Pulmonary artery endothelial cell (primary cell): ENCODE results near the gene ITM2C. TPM values are rescaled to one million over a fixed set of nuclear protein-coding genes. Genes with fewer than 3 reads are reported as not detected.

Experiments
- DNase-seq: peaks from one replicate; pipeline ENCODE4 v3.0.0-alpha.2; 2011; ENCODE audit warnings: low read depth, low spot score
- total RNA-seq: library from RNA; depleted of rRNA; stranded (reverse); fragments of >200 nt; gene quantifications from 2 replicates; pipeline ENCODE4 v1.2.3, GENCODE V29; 2014

ITM2C gene
- total RNA-seq, 1 donor from 2014 or later, result 3.7 TPM

DNA sequence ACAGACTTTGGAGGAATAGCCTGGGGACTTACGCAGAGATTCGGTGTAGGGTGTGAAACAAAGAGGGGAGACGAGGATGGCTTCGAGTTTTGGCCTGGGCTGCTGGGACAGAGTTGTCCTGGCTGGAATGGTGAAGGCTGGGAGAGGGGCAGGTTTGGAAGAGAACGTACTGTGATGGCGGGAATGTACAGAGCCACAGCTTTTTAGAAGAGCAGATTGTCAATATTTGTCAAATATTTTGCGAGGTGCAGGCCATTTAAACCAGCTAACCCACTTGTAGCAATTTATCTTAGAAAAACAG lies 14.4 kb upstream of the ITM2C start:
- no peak for DNase-seq

DNA sequence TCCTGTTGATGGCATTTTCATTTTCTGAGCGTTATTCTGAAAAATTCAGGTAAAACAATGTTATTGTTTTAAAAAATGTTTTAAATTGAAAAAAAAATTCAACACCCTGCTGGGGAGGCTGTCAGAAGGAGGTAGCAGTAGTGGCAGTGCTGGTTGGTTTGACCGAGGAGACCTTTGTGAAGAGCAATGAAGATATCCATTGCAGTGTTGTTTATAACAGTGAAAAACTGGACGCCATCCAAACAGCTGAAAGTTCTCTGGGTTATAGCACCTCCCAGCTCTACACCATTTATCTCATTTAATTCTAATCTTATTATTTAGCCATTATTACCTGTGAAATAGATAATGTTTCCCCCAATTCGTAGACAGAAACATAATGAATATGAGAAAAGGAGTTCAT lies 12.6 kb upstream of the ITM2C start:
- DNase-seq, result no peak

DNA sequence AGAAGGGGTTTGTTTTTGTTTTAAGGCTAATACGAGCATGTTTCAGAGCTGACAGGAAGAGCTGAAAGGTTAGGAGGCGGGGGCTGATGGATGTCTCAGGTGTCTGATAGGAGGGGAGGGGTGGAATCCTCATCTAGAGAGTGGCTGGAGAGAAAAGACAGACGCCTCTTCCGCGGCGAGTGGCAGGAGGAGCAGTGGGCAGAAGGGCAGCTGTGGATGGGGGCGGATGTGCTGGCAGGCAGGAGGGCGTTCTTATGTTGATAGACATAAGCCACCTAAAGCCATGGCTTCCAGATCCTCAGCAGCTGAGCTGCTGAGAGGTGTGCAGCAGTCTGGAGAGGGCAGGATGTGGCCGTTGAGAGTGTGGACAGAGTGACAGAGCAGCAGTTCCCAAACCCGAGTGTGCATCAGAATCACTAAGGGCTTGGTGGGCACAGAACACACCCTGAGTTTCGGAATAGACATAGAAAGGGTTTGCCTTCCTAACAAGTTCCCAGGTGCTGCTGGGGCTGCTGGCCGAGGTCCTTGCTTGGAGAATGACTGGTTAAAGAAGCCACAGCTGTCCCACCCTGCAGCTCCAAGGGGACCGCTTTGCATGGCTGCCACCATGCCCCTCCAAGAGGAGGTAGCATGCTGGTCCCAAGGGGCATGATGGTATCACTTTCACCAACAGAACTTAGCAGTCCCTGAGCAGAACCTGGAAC lies 3.0 kb upstream of the ITM2C start:
- DNase-seq, result no peak

DNA sequence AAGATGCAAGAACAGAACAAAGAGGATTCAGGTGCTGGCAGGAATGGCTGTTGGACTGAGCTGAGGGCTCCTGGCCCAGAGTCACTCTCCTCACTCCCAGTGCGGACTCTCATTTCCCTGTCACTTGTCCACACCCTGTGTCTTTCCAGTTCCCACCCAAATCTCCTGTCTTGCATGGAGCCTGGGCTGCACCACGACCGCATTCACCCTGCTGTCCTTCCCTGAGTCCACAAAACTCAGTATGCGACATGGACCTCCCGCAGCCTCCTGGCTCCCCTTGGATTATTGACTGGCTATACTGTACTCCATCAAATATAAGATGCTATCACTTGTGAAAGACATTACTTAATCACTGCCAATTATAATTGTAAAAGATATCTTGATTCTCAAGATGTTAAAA lies 2.5 kb upstream of the ITM2C start:
- DNase-seq, result no peak

DNA sequence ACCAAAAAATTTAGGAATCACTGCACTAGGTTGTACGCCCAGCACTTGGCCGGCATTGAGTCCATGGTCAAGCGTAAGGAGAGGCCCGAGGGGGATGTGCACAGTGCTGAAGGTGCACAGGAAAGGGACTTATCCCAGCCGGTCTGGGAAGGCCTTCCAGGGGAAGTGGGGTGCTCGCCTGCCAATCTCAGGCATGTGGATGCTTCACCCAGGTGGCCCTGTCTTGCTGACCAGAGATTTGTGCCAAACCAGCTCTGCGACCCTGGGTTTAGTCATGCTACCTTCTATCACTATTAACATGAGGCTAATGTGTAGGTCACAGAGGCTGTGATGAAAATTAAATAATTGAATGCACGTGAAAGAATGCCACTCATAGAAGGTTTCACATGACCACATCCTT lies 1.7 kb upstream of the ITM2C start:
- no peak for DNase-seq

DNA sequence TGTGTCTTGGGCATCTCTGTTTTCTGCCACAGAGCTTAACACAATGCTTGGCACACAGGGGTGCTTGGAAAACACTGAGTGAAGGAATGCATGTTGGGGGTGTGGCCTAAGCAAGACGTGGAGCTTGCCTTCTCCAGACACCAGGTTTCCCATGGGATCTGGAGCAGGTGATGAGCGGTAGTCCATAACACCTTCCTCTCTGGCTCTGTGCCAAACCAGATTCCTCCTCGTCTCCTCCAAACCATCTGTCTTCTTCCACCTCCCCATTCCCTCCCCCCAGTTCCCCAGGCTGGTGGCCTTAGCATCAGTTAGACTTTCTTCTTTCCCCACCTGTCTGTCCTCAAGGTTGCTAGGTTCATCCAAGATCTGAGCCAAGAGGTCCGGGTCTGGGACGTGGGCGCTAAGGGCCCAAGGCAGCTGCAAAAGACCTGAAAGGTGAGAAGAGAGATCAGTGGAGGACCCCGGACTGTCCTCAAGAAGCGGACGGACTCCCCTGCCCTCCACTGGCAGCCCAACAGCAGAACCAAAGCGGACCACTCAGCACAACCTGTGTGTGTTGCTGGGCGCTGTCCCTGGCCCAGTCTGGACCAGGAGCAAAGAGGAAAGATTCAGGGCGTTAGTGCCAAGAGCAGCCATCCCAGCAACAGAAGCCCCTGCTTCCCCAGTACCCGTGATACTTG lies 1.2 kb upstream of the ITM2C start:
- DNase-seq, result no peak

DNA sequence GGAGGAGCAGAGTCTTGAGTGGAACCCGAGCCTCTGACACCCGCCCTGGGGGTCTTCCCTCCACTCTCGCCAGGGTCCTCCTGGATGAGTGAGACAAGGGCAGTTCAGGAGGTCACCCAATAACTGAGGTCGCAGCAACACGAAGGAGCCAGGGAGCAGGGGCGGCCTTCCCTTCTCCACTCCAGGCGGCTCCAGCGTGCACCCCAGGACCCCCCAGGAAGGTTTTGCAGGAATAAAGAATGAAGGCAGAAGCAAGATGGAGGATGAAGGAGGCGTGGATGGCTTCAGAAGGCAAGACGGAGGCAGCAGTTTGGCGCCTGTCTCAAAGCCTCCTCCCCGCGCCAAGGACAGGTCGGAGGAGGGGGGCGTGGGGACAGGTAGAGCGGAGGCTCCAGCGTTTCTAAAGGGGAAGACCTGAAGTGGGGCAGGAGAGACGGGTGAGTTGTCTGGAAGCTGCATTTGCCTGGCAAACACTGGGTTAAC lies 579 bp upstream of the ITM2C start:
- no peak for DNase-seq

DNA sequence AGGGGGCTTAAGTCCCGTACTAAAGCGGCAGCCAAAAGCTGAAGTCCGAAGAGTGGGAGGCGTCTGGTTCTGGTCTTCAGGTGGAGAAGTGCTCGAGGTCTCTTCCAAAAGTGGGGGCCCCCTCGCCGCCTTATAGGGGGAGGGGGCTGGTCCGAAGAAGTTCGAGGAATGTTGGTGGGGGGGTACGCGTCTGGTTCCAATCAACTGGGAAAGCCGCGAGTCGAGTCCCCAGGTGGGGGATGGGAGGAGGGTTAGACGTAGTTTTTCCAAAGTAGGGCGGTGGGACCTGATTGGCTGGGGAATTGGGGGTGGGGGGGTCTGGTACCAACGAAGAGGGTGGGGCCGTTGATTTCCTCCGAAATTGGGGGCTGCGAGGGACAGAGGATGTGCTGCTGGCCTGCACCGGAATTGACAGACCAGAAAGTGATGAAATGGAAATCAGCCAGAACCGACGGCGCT lies 594 bp downstream of the ITM2C start:
- no peak for DNase-seq

DNA sequence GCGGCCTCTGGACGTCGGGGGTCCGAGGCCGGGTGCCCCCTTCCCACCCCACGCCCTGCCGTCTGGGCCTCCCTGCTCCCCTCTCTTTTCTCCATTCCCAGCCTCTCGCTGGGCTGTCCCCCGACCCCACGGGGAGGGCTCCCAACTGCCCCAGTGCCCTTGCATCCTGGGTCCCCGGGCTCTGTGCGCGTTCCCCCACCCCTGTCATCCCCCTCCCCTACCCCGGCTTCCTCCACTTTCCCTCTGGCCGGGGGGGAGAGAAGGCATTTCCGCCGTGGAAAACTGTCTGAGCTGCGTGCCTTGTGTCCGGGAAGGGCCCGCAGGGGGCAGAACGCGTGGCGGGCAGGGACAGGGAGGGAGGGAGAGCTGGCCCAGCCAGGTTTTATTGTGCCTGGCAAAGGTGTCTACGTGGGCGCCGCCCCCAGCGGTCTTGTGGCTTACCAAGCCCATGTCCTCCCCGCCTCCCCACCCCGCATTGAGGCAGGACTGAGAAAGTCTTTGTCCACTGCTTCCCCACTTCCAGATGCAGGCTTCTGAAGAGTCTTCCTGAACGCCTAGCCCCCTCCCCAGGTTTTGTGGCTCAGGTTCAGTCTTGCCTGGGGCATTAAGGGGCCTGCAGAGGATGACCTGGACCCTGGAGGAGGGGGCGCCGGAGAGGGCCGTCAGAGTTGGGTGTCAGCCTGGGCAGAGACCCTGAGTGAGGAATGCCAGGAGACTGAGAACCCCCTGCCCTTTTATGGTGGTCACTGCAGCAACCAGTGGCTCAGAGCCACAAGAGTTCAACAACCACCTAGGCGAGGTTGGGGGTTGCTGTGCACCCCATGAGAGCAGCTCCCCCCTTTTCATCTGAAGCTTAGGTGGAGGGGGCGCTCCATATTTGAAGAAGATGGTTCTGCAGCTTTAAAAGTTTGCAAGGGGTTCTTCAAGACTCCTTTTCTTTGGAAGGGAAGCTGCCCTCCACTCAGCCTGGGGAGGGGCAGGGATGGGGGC lies 1.3 kb downstream of the ITM2C start:
- DNase-seq, result no peak

DNA sequence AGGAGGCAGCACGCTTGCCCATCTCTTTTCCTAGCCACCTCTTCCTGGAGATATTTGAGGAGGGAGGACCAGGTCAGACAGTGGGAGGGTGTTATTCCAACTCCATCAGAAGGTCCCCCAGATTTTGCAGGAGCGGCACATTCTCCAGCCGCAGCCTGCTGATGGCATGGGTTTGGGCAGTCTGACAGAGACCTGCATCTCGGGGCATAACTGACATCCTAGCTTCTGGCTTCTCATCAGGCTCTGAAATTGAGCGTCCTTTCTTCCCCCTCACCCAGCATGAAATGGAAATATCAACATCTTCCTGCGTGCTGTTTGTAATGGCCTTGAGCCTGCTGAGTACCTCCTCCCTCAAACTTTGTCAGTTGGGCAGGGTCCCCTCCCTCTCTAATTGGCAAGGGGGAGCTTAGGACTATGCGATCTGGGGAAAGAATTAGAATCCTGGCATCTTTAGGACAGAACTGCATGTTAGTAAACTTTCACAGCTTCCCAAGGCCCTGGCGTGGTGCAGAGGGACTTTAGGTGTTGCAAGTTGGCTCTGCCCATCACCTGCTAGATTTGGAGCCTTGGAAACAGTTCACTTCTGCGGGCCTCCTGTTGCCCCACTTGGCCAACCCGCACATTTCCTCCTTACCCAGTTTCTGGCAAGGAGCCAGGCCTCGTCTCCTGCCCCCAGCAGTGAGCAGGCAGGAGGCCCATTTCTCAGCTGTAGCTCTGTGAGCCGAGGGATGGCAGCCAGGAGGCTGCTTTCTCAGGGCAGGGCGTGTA lies 2.2 kb downstream of the ITM2C start:
- DNase-seq, result no peak

DNA sequence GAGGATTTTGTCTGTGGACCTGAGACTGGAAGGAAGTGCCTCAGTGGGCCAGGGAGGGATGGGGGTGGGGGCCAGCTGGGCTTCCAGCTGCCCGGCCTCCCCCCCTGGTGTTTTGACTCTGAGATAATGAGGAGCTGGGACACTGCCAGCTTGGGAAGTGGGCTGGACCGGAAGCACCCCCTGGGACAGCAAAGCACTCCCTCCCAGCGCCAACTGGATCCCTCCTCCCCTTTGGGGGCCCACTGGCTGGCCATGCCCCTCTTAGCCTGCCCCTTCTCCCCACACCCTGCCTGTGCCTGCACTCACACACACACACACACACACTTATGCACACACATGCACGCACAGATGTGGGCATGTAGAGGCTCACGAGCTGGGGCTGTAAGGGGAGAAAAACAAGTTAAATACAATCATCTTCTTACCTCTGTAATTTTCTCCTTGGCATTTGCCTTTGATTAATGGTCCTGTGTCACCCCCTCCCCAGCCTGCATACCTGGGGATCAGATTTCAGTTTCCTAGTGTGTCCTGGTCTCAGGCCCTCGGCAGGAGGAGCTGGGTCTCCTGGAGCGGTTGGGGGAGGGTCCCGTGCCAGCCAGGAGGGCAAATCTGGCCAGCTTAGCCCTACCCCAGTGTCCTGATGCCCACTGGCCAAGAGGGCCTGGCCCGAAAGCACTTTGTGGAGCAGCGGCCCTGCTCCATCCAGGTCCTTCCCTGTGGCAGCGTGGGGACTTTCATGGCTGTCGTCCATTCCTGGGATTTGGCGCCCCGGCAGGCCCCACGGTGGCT lies 3.6 kb downstream of the ITM2C start:
- no peak for DNase-seq

DNA sequence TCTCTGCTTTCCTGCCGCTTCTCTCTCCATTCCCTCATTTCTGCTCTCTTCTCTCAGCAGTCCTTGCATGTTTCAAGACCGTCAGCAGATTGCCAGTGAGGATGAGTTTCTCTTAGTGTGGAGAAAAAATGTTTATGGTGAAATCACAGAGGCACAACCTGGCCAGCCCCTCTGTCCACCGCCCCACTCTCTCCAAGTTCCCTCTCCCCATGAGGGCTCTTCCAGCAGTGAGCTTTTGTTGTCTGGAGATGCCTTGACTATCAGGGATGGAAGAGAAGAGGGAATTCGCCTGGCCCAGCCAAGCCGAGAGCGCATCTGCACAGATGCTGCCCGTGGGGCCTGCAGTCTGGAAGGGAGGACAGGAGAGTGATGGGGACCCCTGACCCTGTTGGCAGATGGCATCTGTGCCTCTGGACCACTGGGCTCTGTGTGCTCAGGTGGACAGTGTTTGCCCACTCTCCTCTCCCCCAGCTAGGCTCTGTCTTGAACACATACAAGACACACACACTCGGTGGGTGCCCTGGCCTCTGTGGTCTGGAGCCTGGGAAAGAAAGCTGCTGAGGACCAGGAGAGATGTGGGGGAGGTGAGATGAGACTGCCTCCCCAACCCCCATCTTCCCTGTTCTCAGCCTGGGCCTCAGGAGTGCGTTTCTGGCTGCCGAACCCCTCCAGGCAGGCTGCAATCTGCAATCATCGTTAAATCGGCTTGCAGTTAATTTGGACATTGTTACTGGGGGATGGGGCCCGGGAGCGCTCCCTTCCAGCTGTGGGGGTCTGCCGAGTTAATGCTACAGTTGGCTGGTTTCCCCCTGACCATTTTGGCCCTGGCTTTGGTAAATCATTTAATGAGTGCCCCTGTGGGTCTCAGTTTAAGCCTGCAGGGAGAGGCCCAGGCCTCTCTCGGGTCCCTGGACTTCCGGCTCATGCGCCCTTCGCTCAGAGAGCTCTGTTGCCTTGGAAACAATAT lies 4.5 kb downstream of the ITM2C start:
- no peak for DNase-seq

DNA sequence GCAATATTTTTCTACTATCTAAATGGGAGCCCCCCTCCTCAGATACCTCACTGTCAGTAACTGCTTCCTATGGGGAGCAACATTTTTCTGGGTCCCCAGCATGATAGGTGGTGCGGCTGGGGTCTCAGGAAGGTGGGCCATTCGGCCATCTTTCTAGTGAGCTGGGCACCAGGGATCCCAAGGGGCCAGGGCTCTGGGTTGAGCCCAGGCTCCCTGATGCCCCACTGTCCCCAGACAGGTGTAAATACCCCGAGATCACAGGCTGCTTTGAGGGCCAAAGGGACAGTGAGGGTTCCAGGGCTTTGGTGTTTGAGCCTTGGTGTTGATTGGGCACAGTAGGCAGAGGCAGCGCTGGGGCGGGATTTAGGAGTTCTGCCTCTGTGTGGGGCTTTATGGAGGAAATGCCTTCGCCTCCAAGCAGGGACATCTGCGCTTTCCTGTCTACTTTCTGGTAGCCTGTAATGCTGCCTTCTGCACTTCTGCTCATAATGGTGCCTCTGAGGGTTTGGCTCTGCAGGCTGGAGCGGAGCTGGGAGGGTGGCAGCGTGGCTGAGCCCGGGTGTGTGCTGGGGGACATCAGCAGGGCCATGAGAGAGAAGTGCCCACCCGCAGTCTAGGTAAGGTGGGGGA lies 5.3 kb downstream of the ITM2C start:
- no peak for DNase-seq

DNA sequence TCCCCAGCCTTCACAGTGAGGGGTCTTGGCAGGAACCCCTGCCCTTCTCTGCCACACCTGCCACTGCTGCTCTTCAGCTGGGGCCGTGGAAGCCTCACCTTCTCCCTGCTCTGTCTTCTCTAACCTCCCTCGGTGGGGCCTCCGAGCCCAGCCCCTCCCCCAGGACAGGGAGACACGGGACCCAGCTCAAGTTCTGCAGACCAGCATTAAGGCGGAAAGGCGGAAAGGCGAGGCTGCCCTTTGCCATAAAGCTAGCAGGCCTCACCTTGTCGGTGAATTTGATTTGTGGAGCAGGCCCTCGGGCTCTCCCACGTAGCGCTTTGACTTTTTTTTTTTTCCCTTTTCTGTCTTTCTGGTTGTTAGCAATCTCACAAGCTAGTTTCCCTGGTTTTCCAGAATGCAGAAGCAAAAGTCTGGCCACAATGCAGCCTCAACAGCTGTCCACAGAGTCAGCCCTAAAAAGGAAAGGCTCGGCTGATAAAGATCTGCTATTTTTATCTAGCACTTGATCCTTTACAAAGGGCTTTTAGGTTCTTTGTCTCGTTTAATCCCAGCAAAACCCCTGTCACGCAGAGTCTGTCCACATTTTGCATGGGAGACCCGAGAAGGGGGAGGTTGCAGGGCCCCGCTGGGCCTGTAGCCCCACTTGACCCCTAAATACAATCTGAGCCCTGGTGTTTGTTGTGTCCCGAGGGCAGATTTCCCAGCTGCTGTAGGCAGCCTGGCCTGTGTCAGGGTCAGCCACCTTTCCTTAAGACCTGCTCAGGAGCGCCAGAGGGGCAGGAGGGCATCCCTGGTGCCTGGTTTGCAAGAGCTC lies 6.0 kb downstream of the ITM2C start:
- DNase-seq, result no peak

DNA sequence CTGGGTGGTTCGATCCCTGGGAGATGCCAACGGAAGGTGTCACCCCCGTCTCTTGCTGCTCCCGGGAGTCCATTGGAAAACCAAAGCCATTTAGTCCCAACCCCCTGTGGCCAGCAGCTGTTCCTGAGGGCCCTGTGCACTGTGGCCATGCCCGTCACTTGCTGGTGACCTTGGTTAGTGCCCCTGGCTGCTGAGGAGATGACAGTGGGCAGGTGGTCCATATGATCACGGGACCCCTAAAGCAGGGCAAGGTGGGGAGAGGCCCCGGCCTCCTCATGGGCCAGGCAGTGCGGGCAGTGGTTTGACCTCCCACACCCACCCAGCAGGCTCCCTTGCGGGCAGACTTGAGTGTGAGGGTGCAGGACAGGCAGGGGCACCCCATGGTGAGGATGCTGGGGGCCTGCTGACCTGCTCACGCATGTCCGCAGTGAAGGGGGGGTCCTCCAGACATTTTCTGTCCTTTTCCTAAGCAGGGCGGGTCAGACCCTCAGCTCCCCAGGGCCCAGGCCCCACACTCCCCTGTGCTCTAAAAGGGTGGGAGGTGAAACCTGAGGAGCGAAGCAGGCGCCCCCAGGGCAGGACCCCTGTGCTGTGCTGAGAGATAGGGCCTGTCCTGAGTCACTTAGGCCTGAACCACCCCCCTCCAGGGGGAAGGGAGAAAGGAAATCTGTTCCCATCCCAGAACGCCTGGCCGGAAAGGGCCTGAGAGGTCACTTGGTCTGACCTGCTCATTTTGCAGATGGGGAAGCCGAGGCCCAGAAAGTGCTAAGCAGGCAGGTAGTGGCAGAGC lies 6.8 kb downstream of the ITM2C start:
- no peak for DNase-seq

DNA sequence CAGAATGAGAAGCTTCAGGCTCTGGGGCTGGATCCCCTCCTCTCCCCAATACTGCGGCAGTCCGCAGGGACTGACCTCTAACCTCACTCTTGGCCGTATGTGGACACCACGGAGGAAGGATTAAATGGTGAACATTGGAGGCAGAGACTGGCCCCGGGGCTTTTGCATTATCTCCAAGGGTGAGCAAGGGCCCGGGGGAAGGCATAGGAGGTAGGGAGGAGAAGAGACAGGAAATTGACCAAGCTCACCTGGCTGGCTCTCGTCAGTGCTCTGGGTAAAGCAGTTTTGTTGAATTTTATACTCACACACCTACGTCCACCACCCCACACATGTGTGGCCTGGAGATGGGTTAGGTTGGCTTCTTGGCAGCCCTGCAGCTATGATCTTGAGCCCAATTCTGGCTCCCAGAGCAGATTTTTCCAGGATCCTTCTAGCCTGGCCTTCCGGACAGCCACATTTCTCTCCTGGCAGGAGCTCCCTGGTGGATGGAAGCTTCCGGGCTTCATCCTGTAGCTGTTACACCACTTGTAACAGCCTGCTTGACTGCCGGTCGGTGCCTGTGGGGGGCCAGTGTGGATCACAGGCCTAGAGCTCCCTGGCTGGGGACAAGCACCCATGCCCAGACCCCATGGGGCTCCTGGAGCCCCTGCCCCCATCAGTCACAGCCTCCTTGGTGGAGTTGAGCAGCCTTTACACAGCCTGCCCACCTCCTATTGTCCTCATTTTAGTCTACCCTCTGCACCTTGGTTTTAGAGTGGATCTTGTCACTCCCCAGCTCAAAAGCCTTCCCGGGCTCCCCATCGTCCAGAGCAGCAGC lies 7.6 kb downstream of the ITM2C start:
- DNase-seq, result no peak
